ENCODE results near the gene CAAP1. TPM values are rescaled to one million over a fixed set of nuclear protein-coding genes. Genes with fewer than 3 reads are reported as not detected.

The CAAP1 gene
- total RNA-seq, 4 donors from 2014 or later: 4.5 to 12.3 (median 6.8) TPM

DNA sequence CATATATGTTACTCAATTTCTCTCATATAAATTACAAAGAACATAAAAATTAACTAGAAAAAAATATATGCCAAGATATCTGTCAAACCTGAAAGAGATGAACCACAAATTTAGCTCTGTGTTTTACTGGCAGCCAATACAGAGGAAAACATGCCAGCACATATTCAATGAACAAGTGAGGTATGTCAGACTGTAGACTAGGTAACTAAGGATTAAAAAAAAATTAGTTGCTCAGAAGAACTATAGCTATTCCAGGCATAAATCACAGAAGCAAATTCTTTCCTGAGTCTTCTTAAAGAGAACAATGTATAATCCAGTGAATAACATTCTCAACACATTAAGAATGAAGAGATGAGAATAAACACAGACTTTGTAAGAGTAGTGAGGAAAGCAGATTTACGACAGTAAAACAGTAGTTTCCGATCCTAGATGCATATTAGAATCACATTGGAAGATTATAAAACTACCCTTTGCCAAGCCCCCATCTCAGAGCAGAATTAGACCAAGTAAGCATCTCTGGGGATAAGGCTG, 20.6 kb upstream of the CAAP1 start:
- no peak for ATAC-seq
- no peak for DNase-seq
- peaks cover 0 to 70% of the 10 kb centered on the region in 2 donors for H3K36me3 ChIP-seq

DNA sequence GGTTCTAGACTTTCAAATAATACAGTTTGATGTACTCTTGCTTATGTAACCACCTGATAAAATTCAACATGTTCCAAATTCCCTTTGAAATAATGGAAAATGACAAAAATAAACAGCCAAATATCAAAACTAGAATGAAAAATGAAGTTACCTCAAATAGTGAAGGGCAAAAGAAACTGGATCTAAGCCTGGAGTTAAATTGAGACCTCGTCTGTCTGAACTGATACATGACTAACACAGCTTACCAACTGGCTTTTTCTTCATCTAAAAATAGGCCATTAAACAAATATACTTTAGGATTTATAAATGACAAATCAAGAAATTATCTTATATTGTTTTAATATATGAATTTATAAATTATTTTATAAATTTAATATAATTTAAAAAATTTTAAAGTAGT, 12.1 kb upstream of the CAAP1 start:
- DNase-seq (no peak), ATAC-seq (no peak)
- Histone ChIP-seq H3K4me3 (no peak overlapping the region), H3K27ac (peak overlapping the region in 2 of 4 donors; percentile 18 to 30), H3K36me3 (peaks cover 0 to 39% of the 10 kb centered on the region in 2 donors), H3K9me3 (no peaks in the 10 kb centered on the region), H3K27me3 (no peaks in the 10 kb centered on the region), H3K4me1 (peaks cover 7 to 9% of the 10 kb centered on the region in 2 donors)
- intact Hi-C loops (cut with DNase I; ENCODE audit: low total_unique reads): no loop called here
- TF ChIP-seq, protein P1, sequence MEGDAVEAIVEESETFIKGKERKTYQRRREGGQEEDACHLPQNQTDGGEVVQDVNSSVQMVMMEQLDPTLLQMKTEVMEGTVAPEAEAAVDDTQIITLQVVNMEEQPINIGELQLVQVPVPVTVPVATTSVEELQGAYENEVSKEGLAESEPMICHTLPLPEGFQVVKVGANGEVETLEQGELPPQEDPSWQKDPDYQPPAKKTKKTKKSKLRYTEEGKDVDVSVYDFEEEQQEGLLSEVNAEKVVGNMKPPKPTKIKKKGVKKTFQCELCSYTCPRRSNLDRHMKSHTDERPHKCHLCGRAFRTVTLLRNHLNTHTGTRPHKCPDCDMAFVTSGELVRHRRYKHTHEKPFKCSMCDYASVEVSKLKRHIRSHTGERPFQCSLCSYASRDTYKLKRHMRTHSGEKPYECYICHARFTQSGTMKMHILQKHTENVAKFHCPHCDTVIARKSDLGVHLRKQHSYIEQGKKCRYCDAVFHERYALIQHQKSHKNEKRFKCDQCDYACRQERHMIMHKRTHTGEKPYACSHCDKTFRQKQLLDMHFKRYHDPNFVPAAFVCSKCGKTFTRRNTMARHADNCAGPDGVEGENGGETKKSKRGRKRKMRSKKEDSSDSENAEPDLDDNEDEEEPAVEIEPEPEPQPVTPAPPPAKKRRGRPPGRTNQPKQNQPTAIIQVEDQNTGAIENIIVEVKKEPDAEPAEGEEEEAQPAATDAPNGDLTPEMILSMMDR (IDR thresholded peaks at IDR 0.05 in 4 of 5, conservative IDR thresholded peaks at IDR 0.05 in 1 of 5): no peak
- in situ Hi-C loops (cut with MboI; ENCODE audit: low sequenced_read_pairs in 4 of 4): no loop called here

More for the DNA sequence above, 20.6 kb upstream of the CAAP1 start:
- Histone ChIP-seq H3K27ac (no peak overlapping the region), H3K27me3 (no peaks in the 10 kb centered on the region), H3K9me3 (no peaks in the 10 kb centered on the region), H3K4me3 (no peak overlapping the region), H3K4me1 (no peaks in the 10 kb centered on the region)
- in situ Hi-C loops (cut with MboI; ENCODE audit: low sequenced_read_pairs in 4 of 4): no loop called here
- intact Hi-C loops (cut with DNase I; ENCODE audit: low total_unique reads): no loop called here
- TF ChIP-seq, protein P1 (IDR thresholded peaks at IDR 0.05 in 4 of 5, conservative IDR thresholded peaks at IDR 0.05 in 1 of 5): no peak
- no peak for TF ChIP-seq POLR2A (IDR thresholded peaks at IDR 0.05)

GRCh38 chr9:26904070-26904469, 11.5 kb upstream of the CAAP1 start:
- TF ChIP-seq POLR2A (IDR thresholded peaks at IDR 0.05): no peak
- TF ChIP-seq, protein P1 (IDR thresholded peaks at IDR 0.05 in 4 of 5, conservative IDR thresholded peaks at IDR 0.05 in 1 of 5): no peak
- H3K4me1 ChIP-seq: peaks cover 7 to 9% of the 10 kb centered on the region in 2 donors
- in situ Hi-C loops (cut with MboI; ENCODE audit: low sequenced_read_pairs in 4 of 4) (no loop called here), intact Hi-C loops (cut with DNase I; ENCODE audit: low total_unique reads) (no loop called here)
- no peaks in the 10 kb centered on the region for H3K27me3 ChIP-seq
- H3K36me3 ChIP-seq: peaks cover 0 to 34% of the 10 kb centered on the region in 2 donors
- no peak overlapping the region for H3K4me3 ChIP-seq
- ATAC-seq: no peak
- H3K27ac ChIP-seq: peak overlapping the region in 1 of 4 donors; percentile 18
- no peaks in the 10 kb centered on the region for H3K9me3 ChIP-seq
- no peak for DNase-seq

DNA sequence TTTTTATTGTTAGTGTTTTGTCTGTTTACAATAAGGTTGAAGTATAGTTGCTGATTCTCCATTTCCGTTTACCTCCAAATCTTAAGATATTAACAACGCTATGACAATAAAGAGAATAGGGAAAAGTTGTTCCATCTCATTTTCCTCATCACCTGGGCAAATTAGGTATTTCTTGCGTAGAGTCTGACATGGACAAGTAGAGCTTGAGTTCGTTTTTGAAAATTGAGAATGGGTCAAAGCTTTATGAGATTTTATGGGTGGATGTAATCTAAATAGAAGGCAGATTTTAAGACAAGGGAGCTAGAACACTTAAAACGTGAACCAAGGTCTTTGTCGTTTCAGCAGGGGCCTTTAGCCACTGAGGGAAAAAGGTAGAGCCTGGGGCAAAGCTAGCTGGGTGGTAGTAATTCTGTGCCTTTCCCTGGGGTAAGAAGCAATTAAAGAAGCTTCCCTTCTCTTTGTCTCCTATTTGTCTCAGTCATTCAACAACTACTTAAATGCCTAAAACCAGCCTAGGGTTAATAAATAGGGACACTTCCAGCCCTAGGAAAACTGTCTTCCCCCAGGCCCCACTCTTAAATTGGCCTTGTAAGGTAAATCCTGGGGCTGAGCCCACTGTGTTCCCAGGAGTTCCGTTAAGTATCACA, 551 bp upstream of the CAAP1 start:
- Histone ChIP-seq H3K4me1 (peaks cover 23 to 31% of the 10 kb centered on the region in 2 donors), H3K27me3 (no peaks in the 10 kb centered on the region), H3K36me3 (no peaks in the 10 kb centered on the region), H3K4me3 (peak overlapping the region; percentile 83 to 100 (median 92)), H3K9me3 (no peaks in the 10 kb centered on the region), H3K27ac (peak overlapping the region; percentile 92 to 96 (median 96))
- TF ChIP-seq, protein P1 (IDR thresholded peaks at IDR 0.05 in 4 of 5, conservative IDR thresholded peaks at IDR 0.05 in 1 of 5): no peak
- no peak for TF ChIP-seq POLR2A (IDR thresholded peaks at IDR 0.05)
- no peak for ATAC-seq
- in situ Hi-C loops (cut with MboI; ENCODE audit: low sequenced_read_pairs in 4 of 4) (no loop called here), intact Hi-C loops (cut with DNase I; ENCODE audit: low total_unique reads) (loop anchor here (5.0 to 10.0 kb wide), 2 partner anchors 79 to 1218 kb away; partner anchors contain the start of gene TUSC1)
- no peak for DNase-seq

Measured in gastrocnemius medialis (tissue), 4 donors.